ENCODE measurements around the gene GPR31.
"Not testable (repeated sequence)": the region's sequence is repeated elsewhere in the genome, so short reads cannot be mapped to it uniquely, and the experiment has no call there.

GPR31 gene

DNA sequence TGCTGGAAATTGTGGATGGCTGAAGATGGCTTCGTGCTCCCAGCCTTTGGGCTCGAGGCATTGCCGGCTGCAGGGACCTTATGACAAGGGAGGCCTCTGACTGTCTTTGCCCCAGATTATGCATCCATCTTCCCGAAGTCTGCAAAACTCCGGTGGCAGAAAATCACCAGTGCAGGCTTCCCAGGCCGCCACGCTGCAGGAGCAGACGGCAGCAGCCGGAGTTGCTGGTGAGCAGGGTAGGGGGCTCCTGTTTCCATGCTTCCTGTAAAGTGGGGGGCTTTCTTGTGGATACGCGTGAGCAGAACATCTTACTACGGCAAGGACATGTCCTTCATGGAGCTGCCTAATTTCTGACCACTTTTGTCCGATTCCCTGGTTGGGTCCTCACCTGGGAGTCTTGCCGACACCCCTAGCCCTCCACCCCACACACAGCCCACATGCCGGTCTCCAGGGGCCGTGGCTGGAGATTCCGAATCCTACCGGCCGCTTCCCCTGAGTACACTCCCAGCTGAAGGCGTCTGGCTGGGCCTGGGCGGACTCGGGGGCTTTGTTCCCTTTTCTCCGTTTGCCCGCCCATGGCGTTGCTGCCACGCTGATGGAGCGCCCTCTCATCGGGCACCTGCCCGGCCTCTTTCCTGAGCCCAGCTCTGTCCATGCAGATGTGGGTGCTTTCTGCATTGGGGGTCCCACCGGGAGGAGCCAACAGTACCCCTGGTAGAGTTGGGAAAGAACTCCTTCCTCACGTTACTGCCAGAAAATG lies 21.3 kb upstream of the GPR31 start:
- not testable (repeated sequence) for H3K9me3 Mint-ChIP-seq; H3K4me3 Mint-ChIP-seq; H3K27ac Mint-ChIP-seq; H3K4me1 Mint-ChIP-seq (ENCODE audit: low read depth); H3K27me3 Mint-ChIP-seq (ENCODE audit: low read depth); H3K36me3 Mint-ChIP-seq (ENCODE audit: low read depth)

- not testable (repeated sequence) for H3K27ac Mint-ChIP-seq; H3K9me3 Mint-ChIP-seq; H3K4me1 Mint-ChIP-seq (ENCODE audit: low read depth); H3K36me3 Mint-ChIP-seq (ENCODE audit: low read depth); H3K27me3 Mint-ChIP-seq (ENCODE audit: low read depth); H3K4me3 Mint-ChIP-seq
Measured at GRCh38 chr6:167177271-167177670, 19.5 kb upstream of the GPR31 start.

DNA sequence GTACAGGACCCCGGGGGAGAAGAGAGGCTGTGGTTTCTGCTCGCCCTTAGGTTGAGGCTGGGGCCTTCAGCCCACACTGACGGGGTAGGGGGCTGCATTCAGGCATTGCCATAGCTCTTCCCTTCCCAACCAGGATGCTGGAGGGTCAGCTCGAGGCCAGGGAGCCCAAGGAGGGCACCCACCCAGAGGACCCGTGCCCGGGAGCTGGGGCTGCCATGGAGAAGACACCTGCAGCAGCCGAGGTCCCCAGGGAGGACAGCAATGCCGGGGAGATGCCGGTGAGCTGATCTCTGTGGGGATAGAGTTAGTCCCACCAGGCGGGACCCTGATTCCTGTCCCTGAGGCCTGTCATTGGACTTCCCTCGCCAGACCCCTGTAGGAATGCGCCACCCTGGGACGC lies 14.2 kb upstream of the GPR31 start:
- not testable (repeated sequence) for H3K36me3 Mint-ChIP-seq (ENCODE audit: low read depth); H3K4me3 Mint-ChIP-seq; H3K9me3 Mint-ChIP-seq; H3K27ac Mint-ChIP-seq; H3K27me3 Mint-ChIP-seq (ENCODE audit: low read depth); H3K4me1 Mint-ChIP-seq (ENCODE audit: low read depth)

DNA sequence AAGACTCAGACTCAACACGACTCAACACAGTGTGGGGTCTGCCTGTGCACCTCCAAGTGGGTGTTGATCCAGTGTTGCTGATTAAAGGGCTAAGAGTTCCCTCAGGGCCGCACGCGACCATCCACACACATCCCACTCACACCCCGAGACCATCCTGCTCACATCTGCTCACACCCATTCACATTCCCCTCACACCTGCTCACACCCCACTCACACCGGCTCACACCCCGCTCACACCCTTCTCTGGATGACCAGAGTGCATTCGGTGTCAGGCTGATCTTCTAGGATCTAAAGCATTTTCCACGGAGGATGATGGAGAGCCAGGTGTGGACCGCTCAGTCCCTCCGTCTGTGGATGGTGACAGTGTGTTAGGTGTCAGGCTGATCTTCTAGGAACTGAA lies 13.5 kb upstream of the GPR31 start:
- not testable (repeated sequence) for H3K27me3 Mint-ChIP-seq (ENCODE audit: low read depth); H3K4me1 Mint-ChIP-seq (ENCODE audit: low read depth); H3K9me3 Mint-ChIP-seq; H3K27ac Mint-ChIP-seq; H3K4me3 Mint-ChIP-seq; H3K36me3 Mint-ChIP-seq (ENCODE audit: low read depth)

- H3K9me3 Mint-ChIP-seq; H3K4me1 Mint-ChIP-seq (ENCODE audit: low read depth); H3K4me3 Mint-ChIP-seq; H3K27ac Mint-ChIP-seq; H3K36me3 Mint-ChIP-seq (ENCODE audit: low read depth): not testable (repeated sequence)
- H3K27me3 Mint-ChIP-seq (ENCODE audit: low read depth), result peaks cover 12% of the 10 kb centered on the region
Measured at GRCh38 chr6:167169867-167170266, 12.1 kb upstream of the GPR31 start.

DNA sequence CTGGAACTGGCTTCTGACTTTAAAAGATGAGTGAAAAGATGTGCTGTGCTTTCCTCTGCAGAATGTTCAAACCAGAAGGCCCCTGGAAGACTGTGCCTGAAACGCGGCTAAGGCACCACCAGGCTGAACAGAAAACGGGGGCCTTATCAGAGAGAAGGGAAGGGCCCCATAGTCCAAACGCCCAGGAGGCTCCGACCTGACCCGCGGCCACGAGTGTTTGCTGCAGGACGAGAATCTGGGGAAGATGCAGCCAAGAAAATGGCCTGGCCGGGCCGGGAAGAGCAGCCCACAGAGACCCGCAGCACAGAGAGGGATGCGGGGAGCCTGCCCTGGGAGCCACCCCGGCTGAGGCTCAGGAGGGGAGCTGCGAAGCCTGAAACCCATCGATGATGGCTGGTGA lies 10.5 kb upstream of the GPR31 start:
- H3K36me3 Mint-ChIP-seq (ENCODE audit: low read depth); H3K4me3 Mint-ChIP-seq; H3K4me1 Mint-ChIP-seq (ENCODE audit: low read depth); H3K9me3 Mint-ChIP-seq; H3K27ac Mint-ChIP-seq: not testable (repeated sequence)
- H3K27me3 Mint-ChIP-seq (ENCODE audit: low read depth), result peaks cover 12% of the 10 kb centered on the region

GRCh38 chr6:167167699-167168098 lies 9.9 kb upstream of the GPR31 start:
- not testable (repeated sequence) for H3K4me1 Mint-ChIP-seq (ENCODE audit: low read depth); H3K36me3 Mint-ChIP-seq (ENCODE audit: low read depth); H3K4me3 Mint-ChIP-seq; H3K9me3 Mint-ChIP-seq; H3K27ac Mint-ChIP-seq
- peaks cover 12% of the 10 kb centered on the region for H3K27me3 Mint-ChIP-seq (ENCODE audit: low read depth)

- H3K36me3 Mint-ChIP-seq (ENCODE audit: low read depth), result no peaks in the 10 kb centered on the region
- peaks cover 12% of the 10 kb centered on the region for H3K27me3 Mint-ChIP-seq (ENCODE audit: low read depth)
- no peaks in the 10 kb centered on the region for H3K4me1 Mint-ChIP-seq (ENCODE audit: low read depth)
- H3K4me3 Mint-ChIP-seq, result no peak overlapping the region
- no peaks in the 10 kb centered on the region for H3K9me3 Mint-ChIP-seq
- no peak overlapping the region for H3K27ac Mint-ChIP-seq
Measured at GRCh38 chr6:167165858-167166471, 8.2 kb upstream of the GPR31 start.

- peaks cover 10% of the 10 kb centered on the region for H3K27me3 Mint-ChIP-seq (ENCODE audit: low read depth)
Measured at GRCh38 chr6:167164261-167164660, 6.5 kb upstream of the GPR31 start.

GRCh38 chr6:167163476-167164011 lies 5.8 kb upstream of the GPR31 start:
- peaks cover 6% of the 10 kb centered on the region for H3K27me3 Mint-ChIP-seq (ENCODE audit: low read depth)
- no peaks in the 10 kb centered on the region for H3K9me3 Mint-ChIP-seq
- H3K27ac Mint-ChIP-seq, result no peak overlapping the region
- no peak overlapping the region for H3K4me3 Mint-ChIP-seq
- no peaks in the 10 kb centered on the region for H3K36me3 Mint-ChIP-seq (ENCODE audit: low read depth)
- H3K4me1 Mint-ChIP-seq (ENCODE audit: low read depth), result no peaks in the 10 kb centered on the region

More at GRCh38 chr6:167164261-167164660, 6.5 kb upstream of the GPR31 start:
- Mint-ChIP-seq H3K4me1 (ENCODE audit: low read depth) (no peaks in the 10 kb centered on the region), H3K27ac (no peak overlapping the region), H3K9me3 (no peaks in the 10 kb centered on the region), H3K4me3 (no peak overlapping the region), H3K36me3 (ENCODE audit: low read depth) (no peaks in the 10 kb centered on the region)

GRCh38 chr6:167162591-167162990 lies 4.8 kb upstream of the GPR31 start:
- peaks cover 6% of the 10 kb centered on the region for H3K27me3 Mint-ChIP-seq (ENCODE audit: low read depth)
- no peak overlapping the region for H3K27ac Mint-ChIP-seq
- H3K4me3 Mint-ChIP-seq, result no peak overlapping the region
- no peaks in the 10 kb centered on the region for H3K4me1 Mint-ChIP-seq (ENCODE audit: low read depth)
- no peaks in the 10 kb centered on the region for H3K9me3 Mint-ChIP-seq
- H3K36me3 Mint-ChIP-seq (ENCODE audit: low read depth), result no peaks in the 10 kb centered on the region

DNA sequence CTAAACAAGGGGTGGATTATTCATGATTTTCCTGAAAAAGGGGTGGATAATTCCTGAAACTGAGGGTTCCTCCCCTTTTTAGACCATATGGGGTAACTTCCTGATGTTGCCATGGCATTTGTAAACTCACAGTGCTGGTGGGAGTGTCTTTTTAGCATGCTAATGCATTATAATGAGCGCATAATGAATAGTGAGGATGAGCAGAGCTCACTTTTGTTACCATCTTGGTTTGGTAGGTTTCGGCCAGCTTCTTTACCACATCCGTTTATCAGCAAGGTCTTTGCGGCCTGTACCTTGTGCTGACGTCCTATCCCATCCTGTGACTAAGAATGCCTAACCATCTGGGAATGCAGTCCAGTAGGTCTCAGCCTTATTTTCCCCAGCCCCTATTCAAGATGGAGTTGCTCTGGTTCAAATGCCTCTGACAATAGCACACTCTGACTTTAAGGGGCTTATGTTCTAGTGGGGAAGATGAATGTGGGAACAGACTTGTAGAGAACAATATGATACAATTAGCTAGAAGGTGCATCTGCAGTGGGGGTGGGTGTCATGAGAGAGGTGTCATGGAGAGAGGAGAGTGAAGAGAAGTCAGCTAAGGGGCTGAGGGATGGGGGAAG lies 4.2 kb upstream of the GPR31 start:
- H3K27ac Mint-ChIP-seq, result no peak overlapping the region

DNA sequence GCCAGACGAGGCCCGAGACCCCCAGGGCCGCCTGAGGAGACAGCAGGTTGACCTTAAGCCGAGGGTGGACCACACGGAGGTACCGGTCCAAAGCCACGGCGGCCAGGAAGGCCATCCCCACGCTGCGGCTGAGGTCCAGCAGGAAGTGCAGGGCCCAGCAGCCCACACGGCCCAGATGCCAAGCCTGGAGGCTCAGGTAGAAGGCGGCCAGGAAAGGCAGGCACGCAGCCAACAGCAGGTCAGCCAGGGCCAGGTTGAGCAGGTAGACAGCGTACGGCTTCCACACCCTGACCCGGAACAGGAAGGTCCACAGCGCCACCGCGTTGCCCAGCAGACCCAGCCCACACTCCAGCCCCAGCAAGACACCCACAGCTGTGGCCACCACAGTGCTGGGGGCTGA lies 366 bp downstream of the GPR31 start:
- no peak overlapping the region for H3K4me3 Mint-ChIP-seq
- H3K36me3 Mint-ChIP-seq (ENCODE audit: low read depth), result no peaks in the 10 kb centered on the region
- H3K27ac Mint-ChIP-seq, result no peak overlapping the region
- H3K9me3 Mint-ChIP-seq, result no peaks in the 10 kb centered on the region
- peaks cover 8% of the 10 kb centered on the region for H3K27me3 Mint-ChIP-seq (ENCODE audit: low read depth)
- H3K4me1 Mint-ChIP-seq (ENCODE audit: low read depth), result peaks cover 5% of the 10 kb centered on the region

More for the DNA sequence above, 4.2 kb upstream of the GPR31 start:
- H3K9me3 Mint-ChIP-seq, result no peaks in the 10 kb centered on the region
- H3K4me1 Mint-ChIP-seq (ENCODE audit: low read depth), result no peaks in the 10 kb centered on the region
- peaks cover 6% of the 10 kb centered on the region for H3K27me3 Mint-ChIP-seq (ENCODE audit: low read depth)
- no peaks in the 10 kb centered on the region for H3K36me3 Mint-ChIP-seq (ENCODE audit: low read depth)
- H3K4me3 Mint-ChIP-seq, result no peak overlapping the region

GRCh38 chr6:167154895-167155294 lies 2.9 kb downstream of the GPR31 start:
- Mint-ChIP-seq H3K27me3 (ENCODE audit: low read depth) (peaks cover 4% of the 10 kb centered on the region), H3K36me3 (ENCODE audit: low read depth) (no peaks in the 10 kb centered on the region), H3K9me3 (no peaks in the 10 kb centered on the region), H3K27ac (no peak overlapping the region), H3K4me3 (no peak overlapping the region), H3K4me1 (ENCODE audit: low read depth) (peaks cover 12% of the 10 kb centered on the region)

DNA sequence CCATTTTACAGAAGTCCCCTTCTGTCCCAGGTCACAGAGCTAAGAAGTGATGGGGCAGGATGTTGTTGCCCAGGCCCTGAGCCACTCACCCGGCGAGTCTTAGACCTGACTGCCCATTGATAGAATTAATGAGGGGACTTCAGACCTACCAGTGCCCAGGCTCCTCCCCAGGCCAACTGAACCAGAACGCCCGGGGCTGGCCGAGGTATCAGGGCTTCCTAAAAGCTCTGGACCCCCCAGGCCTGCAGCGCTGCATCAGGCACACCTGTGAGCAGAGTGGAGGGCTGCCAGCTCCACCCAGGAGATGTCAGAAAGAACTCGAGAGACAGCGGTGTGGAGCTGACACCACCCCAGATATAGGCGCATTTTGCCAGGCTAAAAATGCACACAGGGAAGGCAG lies 3.5 kb downstream of the GPR31 start:
- Mint-ChIP-seq H3K27ac (no peak overlapping the region), H3K9me3 (no peaks in the 10 kb centered on the region), H3K27me3 (ENCODE audit: low read depth) (peaks cover 4% of the 10 kb centered on the region), H3K36me3 (ENCODE audit: low read depth) (no peaks in the 10 kb centered on the region), H3K4me3 (no peak overlapping the region), H3K4me1 (ENCODE audit: low read depth) (peaks cover 12% of the 10 kb centered on the region)

All from T-helper 1 cell treated with Interleukin-12 subunit alpha and Interleukin-12 subunit beta and Interleukin-4 antibody, amounts not matched to agents 30 μg/mL and 1 μg/mL, for 36 hours (primary cell).